GM18867 (cell line): Measurements from ENCODE around the gene CKLF.

Source experiments
- ATAC-seq: cut with Tn5 transposase; IDR thresholded peaks from one replicate; pipeline ENCODE4 v1.9.1; 2021; ENCODE audit warnings: mild to moderate bottlenecking, moderate library complexity; ENCODE audit not compliant: unreplicated experiment

The CKLF gene

DNA sequence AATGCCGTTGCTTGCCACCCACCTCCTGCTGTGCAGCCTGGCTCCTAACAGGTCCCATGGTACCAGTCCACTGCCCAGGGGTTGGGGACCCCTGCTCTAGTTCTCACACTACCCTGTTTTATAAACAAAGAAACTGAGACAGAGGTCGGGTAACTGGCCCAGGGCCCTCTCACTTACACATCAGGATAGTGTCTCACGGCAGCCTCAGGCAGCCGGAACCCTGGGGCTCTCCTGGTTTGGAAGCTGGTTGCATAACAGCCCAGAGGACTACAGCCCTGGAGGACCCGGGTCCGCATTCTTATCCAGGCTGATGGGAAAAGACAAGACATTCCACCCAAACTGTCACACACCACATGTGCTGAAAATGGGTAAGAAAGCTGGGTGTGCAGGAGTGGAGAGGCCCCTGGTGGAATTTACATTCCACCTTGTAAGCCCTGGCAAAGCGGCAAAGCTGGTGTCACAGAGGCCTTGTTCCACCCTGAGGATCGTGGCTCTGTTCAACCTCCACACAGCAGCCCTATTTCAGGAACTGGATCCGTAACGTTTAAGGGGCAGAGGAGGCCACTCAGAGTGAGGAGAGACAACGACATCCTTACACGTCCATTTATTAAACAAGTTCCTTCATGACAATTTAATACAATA is 61.9 kb downstream of the CKLF start:
- no peak for ATAC-seq
